Adrenal gland (tissue), 5 donors: ENCODE measurements around the gene HK2.

Experiments
- CTCF ChIP-seq, 6 experiments: fragments of 450-650 bp in 4 of 6; fragments of 200-600 bp in 2 of 6; sonication (generic) in 1 of 6; IDR thresholded peaks; 1 replicate in 5 of 6; 2 replicates in 1 of 6; pipeline versions ENCODE4 v1.5.1 to v1.8.0; 2016 to 2021; ENCODE audit warnings: antibody characterized with exemption in 6 of 6, mild to moderate bottlenecking in 2 of 6, moderate library complexity in 1 of 6
- POLR2A ChIP-seq, 2 donors: fragments of 450-650 bp; IDR thresholded peaks; one replicate each; pipeline ENCODE4 v1.6.1; 2017; ENCODE audit warnings: antibody characterized with exemption in 2 of 2, mild to moderate bottlenecking in 2 of 2, moderate library complexity in 1 of 2
- donor health status: DM: no; HTN: no; CAD: no.

DNA sequence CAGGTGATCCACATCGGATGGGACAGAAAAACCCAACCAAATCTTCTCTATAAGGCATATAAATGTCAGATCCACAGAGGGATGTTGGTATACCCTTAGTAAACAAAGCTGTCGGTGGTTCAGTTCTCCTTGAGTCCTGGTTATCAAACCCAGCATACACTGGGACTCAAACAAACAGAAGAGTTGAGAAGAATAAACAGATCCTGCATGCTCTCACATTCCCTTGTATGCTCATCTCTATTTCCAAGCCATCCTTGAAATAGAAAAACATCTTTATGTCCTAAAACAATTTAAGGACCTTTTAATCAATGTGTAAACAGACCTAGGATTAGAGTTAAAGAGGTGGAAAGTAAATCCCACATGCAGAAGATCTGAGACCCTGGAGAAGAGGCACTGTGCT lies 19.8 kb upstream of the HK2 start:
- no peak for TF ChIP-seq POLR2A (IDR thresholded peaks at IDR 0.05)
- no peak for TF ChIP-seq CTCF (IDR thresholded peaks at IDR 0.05)
